ENCODE measurements around the gene NUDT4.
"Not testable (repeated sequence)": the region's sequence is repeated elsewhere in the genome, so short reads cannot be mapped to it uniquely, and the experiment has no call there.

NUDT4 gene

GRCh38 chr12:93375906-93376305, 1.8 kb upstream of the NUDT4 start:
- H3K4me3 ChIP-seq (ENCODE audit: low read depth, low read length), result no peak overlapping the region
- TF ChIP-seq, protein P1, sequence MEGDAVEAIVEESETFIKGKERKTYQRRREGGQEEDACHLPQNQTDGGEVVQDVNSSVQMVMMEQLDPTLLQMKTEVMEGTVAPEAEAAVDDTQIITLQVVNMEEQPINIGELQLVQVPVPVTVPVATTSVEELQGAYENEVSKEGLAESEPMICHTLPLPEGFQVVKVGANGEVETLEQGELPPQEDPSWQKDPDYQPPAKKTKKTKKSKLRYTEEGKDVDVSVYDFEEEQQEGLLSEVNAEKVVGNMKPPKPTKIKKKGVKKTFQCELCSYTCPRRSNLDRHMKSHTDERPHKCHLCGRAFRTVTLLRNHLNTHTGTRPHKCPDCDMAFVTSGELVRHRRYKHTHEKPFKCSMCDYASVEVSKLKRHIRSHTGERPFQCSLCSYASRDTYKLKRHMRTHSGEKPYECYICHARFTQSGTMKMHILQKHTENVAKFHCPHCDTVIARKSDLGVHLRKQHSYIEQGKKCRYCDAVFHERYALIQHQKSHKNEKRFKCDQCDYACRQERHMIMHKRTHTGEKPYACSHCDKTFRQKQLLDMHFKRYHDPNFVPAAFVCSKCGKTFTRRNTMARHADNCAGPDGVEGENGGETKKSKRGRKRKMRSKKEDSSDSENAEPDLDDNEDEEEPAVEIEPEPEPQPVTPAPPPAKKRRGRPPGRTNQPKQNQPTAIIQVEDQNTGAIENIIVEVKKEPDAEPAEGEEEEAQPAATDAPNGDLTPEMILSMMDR (IDR thresholded peaks at IDR 0.05; ENCODE audit: low read depth, low read length), result no peak
- in situ Hi-C loops (cut with HindIII; ENCODE audit: low sequenced_read_pairs), result no loop called here
- DNase-seq (ENCODE audit: low read depth, low spot score), result no peak

DNA sequence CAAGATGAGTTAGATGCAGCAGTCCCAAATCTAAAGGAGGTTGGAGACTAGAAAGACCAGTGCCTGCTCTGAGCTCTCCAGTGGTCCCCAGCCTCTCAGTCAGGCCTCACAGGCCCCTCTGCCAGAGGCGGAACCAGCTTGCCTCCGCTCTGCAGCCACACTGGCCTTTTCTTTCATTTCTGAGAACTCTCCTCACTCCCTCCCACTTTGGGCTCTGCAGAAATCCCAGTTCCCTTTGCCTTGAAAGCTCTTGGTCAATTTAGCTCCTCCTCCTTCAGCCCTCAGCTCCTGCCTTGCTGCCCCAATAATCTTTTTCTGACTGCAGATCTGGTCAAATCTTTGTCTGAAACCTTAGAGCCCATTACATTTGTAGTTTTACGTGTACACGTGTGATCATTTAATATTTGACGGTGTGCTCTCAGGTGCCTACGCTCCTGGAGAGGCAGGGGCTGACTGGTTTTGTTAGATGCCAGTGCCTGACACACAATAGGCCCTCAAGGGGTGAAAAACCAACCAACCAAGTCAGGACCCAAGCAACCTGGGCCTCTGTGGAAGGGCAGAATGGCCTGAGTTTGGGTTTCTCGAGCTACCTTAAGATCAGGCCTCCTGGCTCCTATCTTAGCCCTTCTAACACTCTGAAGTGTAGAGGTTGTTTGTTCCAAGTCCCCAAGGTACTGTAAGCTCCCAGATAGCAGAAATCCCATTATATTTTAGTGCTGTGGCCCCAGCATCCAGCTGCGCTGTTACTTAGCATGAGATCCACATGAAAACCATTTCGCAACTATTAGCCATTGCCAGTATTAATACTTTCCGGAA, 1.1 kb upstream of the NUDT4 start:
- in situ Hi-C loops (cut with HindIII; ENCODE audit: low sequenced_read_pairs), result no loop called here
- DNase-seq (ENCODE audit: low read depth, low spot score), result peak; percentile 18
- H3K4me3 ChIP-seq (ENCODE audit: low read depth, low read length), result peak overlapping the region; percentile 49
- TF ChIP-seq, protein P1 (IDR thresholded peaks at IDR 0.05; ENCODE audit: low read depth, low read length), result no peak

DNA sequence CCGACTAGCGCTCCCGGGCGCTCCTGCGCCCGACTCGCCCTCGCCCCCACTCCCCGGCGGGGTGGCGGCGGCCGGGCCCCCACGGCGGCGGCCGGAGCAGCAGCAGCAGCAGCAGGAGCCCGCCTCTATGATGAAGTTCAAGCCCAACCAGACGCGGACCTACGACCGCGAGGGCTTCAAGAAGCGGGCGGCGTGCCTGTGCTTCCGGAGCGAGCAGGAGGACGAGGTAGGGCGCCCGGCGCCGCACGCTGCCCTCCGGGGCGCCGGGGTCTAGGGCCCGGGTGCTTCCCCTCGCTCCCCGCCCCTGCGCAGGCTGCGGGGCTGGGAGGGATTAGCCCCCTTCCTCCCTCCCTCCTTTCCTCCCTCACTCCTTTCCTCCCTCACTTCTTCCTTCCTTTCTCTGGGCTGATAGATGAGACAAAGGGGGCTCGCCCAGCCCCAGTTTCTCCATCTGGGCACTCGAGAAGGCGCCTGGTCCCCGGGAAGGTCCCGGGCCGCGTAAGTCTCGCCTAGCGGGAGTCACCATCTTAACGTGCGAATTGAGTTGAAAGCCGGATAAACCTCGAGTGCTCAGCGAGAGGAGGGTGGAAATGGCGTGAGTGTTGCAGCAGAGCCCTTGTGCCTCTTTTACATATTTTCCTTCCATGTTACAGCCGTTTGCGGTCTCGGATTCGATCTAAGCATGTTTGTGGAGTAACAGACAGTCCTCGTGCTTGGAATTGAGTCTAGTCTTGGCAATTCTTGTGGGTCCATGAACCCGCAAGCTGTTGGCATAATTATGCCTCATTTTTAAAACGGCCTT, 672 bp downstream of the NUDT4 start:
- in situ Hi-C loops (cut with HindIII; ENCODE audit: low sequenced_read_pairs), result not testable (repeated sequence)

DNA sequence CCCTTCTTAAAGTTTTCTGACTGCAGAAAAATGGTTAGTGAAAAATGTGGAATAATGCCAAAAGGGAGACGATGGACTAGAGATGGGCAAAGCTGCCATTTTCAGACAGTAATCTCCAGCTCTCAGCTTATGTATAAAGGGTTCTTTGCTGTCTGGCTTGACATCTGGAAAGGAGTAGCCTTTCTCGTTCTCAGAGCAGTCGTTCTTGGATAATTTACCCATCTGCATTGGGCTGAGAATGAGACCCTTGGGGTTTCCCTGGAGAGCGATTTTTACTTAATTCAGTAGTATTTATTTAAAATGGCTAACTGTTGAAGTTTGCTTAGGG, 1.2 kb downstream of the NUDT4 start:
- peak overlapping the region; percentile 74 for H3K4me3 ChIP-seq (ENCODE audit: low read depth, low read length)
- in situ Hi-C loops (cut with HindIII; ENCODE audit: low sequenced_read_pairs), result no loop called here
- no peak for DNase-seq (ENCODE audit: low read depth, low spot score)

More for the DNA sequence above, 672 bp downstream of the NUDT4 start:
- peak overlapping the region; percentile 74 for H3K4me3 ChIP-seq (ENCODE audit: low read depth, low read length)
- DNase-seq (ENCODE audit: low read depth, low spot score), result peak; percentile 80

GRCh38 chr12:93379326-93379980, 1.7 kb downstream of the NUDT4 start:
- in situ Hi-C loops (cut with HindIII; ENCODE audit: low sequenced_read_pairs), result no loop called here
- TF ChIP-seq, protein P1 (IDR thresholded peaks at IDR 0.05; ENCODE audit: low read depth, low read length), result no peak
- H3K4me3 ChIP-seq (ENCODE audit: low read depth, low read length), result peak overlapping the region; percentile 74
- peak; percentile 39 for DNase-seq (ENCODE audit: low read depth, low spot score)

More for the DNA sequence above, 1.2 kb downstream of the NUDT4 start:
- TF ChIP-seq, protein P1 (IDR thresholded peaks at IDR 0.05; ENCODE audit: low read depth, low read length), result no peak

GRCh38 chr12:93379981-93380361, 2.2 kb downstream of the NUDT4 start:
- in situ Hi-C loops (cut with HindIII; ENCODE audit: low sequenced_read_pairs), result no loop called here
- TF ChIP-seq, protein P1 (IDR thresholded peaks at IDR 0.05; ENCODE audit: low read depth, low read length), result no peak
- DNase-seq (ENCODE audit: low read depth, low spot score), result no peak
- H3K4me3 ChIP-seq (ENCODE audit: low read depth, low read length), result peak overlapping the region; percentile 74

Data from astrocyte of the spinal cord (primary cell).